Endothelial cell of umbilical vein (primary cell): ENCODE results near the gene ZNF768.

Experiments
- EZH2 ChIP-seq: IDR thresholded peaks from 2 replicates; pipeline ENCODE4 v1.6.1; 2012; ENCODE audit warnings: borderline replicate concordance, low read depth, mild to moderate bottlenecking, moderate library complexity, low read length, inconsistent platforms; ENCODE audit not compliant: severe bottlenecking
- TF ChIP-seq, protein P1 (sequence below), 2 donors: IDR thresholded peaks; 1 replicate in 1 of 2; 2 replicates in 1 of 2; pipeline ENCODE4 v1.5.1; 2011; ENCODE audit warnings: low read length in 2 of 2, mild to moderate bottlenecking in 2 of 2, moderate library complexity in 2 of 2, control low read depth in 1 of 2, inconsistent platforms in 1 of 2, low read depth in 1 of 2; ENCODE audit not compliant: insufficient read depth in 1 of 2; ENCODE audit errors: extremely low read depth in 1 of 2

- TF ChIP-seq, protein P1, sequence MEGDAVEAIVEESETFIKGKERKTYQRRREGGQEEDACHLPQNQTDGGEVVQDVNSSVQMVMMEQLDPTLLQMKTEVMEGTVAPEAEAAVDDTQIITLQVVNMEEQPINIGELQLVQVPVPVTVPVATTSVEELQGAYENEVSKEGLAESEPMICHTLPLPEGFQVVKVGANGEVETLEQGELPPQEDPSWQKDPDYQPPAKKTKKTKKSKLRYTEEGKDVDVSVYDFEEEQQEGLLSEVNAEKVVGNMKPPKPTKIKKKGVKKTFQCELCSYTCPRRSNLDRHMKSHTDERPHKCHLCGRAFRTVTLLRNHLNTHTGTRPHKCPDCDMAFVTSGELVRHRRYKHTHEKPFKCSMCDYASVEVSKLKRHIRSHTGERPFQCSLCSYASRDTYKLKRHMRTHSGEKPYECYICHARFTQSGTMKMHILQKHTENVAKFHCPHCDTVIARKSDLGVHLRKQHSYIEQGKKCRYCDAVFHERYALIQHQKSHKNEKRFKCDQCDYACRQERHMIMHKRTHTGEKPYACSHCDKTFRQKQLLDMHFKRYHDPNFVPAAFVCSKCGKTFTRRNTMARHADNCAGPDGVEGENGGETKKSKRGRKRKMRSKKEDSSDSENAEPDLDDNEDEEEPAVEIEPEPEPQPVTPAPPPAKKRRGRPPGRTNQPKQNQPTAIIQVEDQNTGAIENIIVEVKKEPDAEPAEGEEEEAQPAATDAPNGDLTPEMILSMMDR (IDR thresholded peaks at IDR 0.05; ENCODE audit: extremely low read depth in 1 of 2, insufficient read depth in 1 of 2, low read depth in 1 of 2, low read length in 2 of 2): no peak
- TF ChIP-seq EZH2: no peak
These were observed 33.3 kb upstream of the ZNF768 start for GRCh38 chr16:30559690-30560089.
